Measurements from ENCODE around the gene RELCH.

The RELCH gene

DNA sequence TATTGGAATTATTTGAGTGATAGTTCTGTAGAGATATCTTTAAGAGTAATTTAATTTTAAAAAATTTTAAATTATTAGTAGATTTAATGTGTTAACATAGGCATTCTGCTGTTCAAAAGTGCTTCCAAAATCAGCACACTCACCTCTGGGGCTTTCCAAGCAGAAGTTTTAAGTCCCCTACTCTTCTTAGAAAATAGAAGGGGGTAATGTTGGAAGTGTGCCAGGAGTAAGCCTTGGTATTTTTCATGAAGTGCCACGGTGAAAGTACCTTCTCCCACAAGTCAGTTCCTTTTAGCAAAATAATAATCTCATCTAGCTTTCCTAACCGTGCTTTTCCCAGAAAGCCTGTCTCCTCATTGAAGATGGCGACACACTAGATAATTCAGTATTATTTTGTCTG lies 134.1 kb downstream of the RELCH start:
- DNase-seq (ENCODE audit: low spot score): no peak

DNA sequence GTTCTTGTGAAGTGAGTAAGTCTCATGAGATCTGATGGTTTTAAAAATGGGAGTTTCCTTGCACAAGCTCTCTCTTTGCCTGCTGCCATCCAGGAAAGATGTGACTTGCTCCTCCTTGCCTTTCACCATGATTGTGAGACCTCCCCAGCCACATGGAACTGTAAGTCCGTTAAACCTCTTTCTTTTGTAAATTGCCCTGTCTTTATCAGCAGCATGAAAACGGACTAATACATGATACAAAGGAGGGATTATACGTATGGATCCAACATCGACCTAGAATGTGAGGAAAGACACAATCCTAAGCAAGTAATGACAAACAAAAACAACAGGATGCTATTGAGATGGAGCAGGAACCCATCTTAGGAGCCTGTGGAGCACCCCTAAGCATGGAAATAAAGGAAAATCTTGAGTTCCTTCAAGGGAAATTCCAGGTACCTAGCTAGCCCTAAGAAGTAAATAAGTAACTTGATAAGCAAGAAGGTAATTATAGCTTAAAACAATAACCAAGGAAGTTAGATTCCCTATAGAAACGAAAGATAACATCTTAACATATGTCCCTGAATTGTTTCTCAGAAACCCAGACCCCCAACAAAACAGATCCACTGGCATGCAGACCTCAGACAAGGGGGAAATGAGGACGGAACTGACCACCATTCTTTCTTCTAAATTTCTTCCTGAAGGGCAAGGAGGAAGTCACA lies 136.6 kb downstream of the RELCH start:
- no peak for DNase-seq (ENCODE audit: low spot score)

DNA sequence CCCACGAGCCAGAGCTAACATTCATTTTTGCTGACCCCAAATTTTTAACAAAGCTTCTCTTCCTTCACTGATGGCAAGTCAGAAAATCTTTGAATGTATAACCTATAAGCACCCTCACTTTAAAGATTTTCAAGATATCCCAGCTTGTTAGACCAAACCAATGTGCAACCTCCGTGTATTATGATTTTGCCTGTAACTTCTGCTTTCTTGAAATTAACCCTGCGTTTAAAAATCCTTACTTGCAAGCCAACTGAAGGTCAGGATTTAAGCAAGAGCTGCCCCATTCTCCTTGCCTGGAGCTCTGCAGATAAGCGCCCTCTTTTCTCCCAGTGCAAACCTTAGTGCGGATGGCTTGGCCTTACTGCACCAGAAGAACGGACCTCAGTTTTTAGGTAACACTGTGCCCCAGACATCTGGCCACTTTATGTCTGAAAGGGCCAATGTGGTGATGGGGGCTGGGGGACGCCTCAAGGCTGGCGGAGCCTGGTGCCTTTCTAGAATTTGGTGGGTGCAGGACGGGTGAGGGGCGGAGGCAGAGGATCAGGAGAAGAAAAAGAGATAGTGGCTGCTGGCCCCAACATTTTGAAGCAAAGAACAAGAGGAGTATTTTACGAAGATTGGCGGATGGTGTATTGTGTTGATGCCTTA lies 137.2 kb downstream of the RELCH start:
- DNase-seq (ENCODE audit: low spot score): no peak

DNA sequence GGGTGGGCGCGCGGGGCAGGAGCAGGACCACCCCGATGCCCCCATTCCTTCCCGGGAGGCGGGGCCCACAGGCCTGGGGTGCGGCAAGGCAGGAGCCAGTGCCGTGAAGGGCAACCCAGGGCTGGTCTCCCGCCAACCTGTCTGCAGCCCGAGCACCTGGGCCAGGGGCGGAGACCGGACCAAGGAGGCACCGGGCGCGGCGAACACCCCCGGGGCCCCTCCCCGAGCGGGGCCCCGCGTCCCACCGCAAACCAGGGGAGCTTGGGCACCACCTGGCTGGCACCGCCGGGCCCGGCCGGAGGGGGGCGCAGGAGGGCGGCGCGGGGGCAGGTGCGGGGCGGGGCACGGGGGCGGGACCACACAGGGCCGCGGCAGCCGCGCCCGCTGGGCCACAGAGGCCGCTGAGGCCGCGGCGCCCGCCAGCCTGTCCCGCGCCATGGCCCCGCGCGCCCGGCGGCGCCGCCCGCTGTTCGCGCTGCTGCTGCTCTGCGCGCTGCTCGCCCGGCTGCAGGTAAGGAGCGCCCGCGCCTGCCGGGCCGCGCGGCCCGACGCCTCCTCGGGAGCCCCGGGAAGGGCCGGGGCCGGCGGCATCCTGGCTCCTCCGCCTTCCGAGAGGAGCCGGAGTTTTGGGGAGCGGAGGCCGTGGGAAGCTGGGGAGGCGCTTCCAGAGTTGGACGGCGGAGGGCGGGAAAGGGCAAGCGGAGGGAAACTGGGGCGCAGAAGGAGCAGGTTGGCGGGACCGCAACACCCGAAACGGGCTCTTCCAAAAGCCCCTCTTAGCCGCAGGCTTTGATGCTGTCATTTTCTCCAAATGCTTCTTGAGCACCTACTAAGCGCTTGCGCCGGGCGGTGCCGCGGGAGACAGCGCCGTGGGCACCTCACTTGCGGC lies 138.1 kb downstream of the RELCH start, which contains the start of gene TNFRSF11A:
Gene TNFRSF11A (plus strand): TSS at position 394 of the 889 bp plus-strand sequence. CDS start 43 bp downstream, at position 437.
- DNase-seq (ENCODE audit: low spot score): peak; percentile 92

DNA sequence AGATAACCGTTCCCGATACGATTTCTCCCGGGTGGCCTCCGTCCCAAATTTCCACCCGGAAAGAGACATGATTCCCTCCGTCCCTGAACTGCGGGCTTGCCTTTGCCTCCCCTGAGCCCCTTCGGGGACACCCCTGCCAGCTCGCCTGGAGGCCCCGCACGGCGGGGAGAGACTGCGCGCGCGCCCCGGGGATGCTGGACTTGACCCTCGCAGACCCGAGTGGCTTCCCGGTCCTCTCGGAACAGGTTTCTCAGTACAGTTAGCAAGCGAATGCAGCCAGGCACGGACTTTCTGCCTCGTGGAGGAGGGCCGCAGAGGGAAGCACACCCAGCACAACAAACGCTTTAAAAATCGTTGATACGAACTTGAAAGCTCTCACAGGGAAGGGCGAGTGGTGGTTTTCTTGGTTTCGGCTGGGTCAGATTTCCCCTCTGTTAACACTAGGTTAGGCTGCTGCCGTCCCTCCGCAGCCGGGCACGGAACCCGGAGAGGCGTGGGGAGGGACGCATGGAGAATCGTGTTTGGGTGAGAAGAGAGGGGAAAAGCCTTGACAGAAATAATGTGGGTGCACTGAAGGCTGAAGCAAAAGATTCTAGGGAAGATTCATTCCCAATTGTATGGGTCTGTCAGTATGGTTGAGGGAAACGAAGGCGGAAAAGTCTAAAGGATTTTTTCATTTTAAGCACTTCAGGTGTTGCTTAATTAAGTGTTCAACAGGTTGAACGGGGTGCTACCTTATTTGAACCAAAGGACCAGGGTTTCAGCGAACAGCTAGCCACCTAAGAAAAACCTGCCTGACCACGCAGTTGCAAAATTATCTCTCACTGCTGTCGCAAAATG lies 139.0 kb downstream of the RELCH start:
- DNase-seq (ENCODE audit: low spot score): no peak

DNA sequence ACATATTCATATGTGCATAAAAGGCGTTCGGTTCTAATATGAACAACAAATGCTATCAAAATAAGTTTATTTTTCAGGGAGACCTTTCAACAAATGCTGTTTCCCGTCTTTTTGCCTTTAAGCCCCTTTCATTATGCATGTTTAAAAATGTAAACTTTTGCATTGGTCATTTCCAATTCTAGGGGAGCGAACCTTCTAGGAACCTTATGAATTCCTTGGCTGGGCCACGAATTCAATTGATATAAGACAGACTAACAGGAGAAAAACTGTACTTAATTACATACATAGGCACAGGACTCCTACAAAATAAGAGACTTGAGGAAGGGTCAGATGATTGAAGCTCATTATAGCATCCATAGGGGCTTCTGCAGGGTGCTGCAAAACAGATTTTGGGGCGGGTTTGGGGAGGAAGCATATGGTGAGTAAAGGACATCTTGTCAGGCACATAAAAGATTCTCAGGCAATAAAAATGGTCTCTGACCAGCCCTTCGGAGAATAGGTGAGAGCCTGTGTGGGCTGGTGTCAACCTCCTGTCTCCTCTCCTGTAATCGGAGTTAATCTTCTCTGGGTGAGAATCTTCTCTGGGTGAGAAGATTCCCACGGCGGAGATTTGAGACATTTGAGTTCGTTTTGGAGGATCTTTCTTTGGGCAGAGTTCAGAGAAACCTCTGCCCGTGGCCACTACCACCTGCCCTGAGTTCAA lies 139.7 kb downstream of the RELCH start:
- DNase-seq (ENCODE audit: low spot score): no peak

DNA sequence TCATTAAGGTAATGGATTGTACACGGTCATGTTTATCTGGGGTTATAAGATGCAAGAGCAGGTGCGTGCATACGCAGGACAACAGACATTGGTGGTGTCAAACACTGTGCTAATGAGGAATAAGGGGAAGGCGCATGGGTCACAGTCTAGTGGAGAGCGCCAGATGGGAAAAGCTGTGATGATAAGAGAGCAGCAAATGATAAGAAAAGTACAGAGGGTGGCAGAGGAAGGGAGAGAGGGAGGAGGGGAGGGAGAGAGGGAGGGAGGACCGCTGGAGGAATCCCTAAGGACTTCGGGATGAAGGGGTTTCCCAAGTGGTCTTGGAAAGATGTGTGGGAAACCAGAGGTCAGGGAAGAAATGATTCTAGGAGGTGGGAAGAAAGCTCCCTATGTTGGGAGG lies 140.9 kb downstream of the RELCH start:
- no peak for DNase-seq (ENCODE audit: low spot score)

DNA sequence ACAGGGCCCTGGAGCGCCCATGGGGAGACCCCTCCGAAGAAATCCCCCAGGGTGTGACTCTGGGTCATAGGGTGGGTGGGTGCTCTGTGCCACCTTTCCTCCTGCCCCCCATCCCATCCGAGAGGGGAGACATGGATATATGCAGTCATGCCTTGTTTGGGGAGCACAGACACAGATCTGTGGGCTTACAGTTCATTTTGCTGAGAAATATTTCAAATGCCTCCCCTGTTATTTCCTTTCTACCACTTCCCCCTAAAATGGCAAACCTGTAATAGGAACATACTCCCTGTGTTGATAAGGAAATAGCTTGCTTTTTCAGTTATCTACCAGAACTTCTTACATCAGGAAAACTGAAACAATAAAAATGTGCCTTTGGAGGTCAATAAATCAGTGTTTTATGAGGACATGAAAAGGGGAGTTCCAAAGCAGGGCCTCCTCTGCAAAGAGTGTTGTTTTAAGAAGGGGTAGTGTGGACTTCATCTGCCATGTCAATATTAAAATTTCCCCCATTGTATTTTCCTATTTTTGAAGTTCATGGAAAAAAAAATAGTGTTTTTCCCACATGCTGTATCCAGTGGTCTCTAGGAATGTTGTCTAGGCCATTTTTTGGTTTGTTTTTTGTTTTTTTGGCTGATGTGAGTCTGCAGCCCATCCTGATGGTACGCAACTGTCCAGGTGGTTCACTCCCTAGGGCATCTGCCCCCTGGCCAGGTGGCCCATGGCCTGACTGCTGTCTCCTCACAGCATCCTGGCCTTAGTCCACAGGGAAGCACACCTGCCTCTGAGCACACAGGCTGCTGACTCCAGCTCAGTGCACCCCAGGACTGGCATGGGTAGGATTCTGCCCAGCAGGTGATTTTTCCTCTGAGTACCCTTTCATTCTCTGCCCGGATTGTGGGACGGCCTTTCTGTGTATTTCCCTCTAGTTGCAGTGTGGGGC lies 141.8 kb downstream of the RELCH start:
- no peak for DNase-seq (ENCODE audit: low spot score)

DNA sequence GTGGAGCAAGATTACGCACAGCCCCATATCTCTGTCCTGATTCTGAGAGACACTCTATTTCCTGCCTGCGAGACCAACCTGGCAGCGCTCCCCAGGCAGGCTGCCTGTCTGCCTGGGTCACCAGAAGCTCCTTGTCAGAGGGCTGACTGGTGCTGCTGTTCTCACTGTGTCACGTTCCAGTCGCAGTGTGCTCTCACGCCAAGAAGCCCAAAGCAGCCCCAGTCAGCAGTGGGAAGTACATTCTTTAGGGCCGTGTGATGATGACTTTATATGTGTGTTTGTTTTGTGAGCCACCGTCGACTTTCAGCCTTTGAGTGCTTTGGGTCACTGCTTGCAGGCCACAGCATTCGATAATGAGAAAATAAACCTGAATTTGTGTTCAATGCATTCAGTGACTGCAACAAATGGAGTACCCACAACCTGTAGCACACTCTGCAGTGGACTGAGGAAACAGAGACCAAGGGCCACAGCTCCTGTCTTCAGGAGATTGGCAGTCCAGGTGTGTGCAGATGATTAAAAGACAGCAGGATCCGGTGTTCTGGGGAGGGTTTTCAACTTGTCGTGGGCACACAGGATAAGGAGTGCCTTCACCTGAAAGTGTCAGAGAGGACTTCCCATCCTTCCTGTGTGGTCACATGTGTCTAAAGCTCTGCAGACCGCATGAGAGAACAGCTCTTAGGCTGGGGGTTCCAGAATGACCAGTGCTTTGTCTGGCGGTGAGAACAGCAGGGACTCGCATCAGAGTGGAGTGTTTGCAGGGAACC lies 142.8 kb downstream of the RELCH start:
- no peak for DNase-seq (ENCODE audit: low spot score)

DNA sequence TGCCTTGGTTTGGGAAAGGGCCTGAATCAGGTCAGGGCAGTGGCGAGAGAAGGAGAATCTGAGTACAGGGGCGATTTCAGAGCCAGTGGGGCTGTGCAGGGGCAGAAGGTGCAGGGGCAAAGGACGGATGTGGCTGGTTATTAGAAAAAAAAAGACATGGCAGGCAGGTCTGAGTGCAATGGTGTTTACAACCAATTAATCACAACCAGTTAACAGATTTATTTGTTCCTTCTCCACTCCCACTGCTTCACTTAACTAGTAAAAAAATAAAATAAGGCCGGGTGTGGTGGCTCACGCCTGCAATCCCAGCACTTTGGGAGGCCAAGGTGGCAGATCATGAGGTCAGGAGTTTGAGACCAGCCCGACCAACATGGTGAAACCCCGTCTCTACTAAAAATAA lies 143.6 kb downstream of the RELCH start:
- no peak for DNase-seq (ENCODE audit: low spot score)

DNA sequence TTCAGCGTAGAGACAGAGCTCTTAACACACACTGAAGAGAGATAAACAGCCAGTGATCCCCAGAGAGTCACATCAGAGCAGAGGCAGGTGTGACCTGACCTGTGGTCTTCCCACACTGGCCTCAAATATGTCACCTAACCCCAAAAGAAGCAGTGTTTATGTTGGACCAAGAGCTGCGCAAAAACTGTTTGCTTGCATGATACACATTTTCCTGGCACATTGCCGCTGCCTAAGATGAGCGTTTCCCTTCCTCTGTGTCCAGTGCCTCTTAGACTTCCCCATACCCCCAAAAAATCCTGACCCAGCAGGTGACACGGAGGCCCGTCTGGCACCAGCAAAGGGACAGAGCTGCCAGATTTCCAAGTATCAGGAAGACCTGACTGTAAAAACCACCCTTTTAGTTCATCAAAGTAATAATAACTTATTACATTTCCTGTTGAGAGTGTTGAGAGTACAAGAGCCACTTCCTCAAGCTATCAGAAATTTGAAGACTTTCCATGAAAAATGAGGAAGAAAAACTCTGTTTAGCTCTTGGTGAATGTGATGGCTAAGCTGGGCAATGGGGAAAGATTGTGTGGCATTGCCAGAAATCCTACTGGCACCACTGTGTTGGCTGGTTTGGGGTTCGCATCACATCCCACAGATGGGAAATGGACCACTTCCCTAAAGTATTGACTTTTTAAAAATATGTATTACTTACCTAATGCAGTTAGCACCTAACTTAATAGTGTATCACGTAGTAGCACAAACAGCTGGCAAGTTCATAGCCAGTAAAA lies 144.7 kb downstream of the RELCH start:
- no peak for DNase-seq (ENCODE audit: low spot score)

DNA sequence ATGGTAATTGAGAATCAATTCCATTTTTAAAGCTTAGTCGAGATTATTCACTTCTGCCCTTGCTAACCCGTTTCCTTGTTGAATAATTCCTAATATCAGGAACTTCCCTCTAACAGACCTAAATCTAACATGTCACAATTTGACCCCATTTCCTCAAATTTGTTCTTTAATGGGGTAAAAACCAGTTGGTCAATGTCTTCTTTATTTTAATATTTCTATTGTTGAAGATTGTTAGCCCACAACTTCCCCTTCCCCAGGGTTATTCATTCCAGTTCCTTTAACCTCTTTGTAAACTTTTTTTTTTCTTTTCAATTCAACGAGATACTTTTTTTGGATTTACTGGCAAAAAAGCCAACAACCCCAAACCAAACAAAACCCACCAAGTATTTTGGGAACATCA lies 145.4 kb downstream of the RELCH start:
- no peak for DNase-seq (ENCODE audit: low spot score)

DNA sequence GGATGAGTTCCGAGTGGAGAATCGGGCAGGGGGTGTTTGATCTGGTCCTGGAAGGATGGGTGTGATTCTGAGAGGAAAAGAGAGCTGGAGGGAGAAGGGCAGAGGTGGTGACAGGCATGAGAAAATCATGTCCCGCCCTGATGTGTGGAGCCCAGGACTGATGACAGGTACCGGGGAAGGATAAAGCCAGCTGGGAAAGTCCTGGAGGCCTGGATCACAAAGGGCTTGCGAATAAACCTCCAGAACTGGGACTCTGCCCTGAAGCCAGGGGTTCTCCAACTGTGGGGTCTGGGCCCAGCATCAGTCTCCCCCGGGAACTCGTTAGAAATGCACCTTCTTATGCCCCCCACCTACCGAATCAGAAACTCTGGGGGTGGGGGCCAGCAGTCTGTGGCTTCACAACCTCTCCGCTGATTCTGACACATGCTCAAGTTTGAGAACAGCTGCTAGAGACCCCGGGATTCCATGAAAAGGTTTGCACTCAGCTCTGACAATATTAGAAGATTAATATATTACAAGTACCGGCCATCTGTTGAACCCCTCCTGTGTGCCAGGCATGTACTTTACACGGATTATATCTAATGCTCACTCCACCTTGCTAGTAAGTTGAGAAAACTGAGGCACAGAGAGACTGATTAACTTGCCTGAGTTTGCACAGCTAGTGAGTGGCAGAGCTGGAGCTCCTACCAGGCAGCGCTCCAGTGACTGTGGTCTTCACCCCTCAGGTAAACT lies 146.1 kb downstream of the RELCH start:
- DNase-seq (ENCODE audit: low spot score): no peak

DNA sequence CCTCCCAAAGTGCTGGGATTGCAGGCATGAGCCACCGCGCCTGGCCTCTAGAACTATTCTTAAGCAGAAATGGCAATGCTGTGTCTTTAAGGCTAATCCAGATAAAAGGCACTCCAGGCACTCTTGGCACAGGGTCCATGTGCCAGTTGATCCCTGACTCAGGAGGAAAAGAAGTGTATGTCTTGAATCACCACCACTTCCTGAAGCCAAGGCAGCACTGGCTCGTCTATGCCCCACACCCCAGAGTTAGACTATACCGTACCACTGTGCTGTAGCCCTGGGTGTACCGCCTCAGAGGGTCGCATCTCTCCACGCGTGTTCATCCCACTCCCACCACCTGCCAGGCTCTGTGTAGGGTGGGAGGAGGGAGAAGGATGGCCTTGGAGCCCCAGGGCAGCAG lies 147.1 kb downstream of the RELCH start:
- no peak for DNase-seq (ENCODE audit: low spot score)

DNA sequence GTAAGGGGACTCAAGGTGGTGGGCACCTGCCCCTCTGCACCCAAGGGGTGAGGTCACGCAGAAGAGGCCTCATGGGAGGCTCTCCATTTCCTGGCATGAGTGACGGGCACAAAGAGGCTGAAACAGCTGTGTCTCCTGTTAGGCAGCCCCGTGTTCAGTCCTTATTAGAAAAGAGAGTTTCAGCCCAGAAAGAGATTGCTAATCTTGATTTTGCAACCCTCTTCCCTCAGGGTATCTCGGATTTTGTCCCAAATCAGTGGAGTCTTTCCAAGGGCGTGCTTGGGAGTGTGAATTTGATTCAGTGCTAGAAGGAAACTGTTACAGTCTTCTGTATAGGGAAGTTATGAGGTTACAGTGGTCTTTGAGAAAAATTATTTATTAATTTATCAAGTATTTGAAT lies 148.4 kb downstream of the RELCH start:
- DNase-seq (ENCODE audit: low spot score): no peak

DNA sequence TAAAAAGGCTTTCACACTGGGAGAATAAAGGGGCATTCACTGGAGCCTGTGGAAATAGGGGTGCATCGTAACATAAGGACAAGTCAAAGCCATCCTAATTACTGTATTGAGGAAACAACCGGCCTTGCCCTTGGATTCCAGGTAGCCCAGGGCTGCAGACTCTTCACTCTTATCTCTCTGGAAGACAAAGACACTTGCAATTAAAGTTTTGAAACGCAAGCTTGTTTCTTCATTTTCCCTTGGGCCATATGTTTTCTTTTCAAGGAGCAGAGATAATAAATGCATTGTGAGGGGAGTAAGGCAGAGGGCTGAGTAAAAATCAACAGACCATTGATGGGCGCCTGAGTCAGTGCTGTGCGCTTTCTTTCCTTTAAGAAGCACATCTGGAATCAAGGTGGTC lies 149.6 kb downstream of the RELCH start:
- no peak for DNase-seq (ENCODE audit: low spot score)

DNA sequence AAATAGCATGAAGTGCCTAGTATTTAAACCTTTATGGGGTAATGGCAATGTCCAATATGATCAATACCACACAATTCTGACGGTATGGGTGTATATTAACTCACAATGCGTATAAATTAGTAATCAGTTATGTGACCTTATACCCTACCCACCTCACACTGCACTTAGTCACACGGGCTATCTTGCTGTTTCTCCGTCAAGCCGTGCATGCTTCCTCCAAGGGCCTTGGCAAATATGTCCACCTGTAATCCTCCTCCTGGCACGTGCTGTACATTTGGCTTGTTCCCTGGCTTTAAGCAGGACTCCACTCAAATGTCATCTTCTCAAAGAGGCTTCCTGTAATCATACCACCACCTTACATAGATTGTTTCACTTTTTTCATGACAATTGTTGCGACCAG lies 150.3 kb downstream of the RELCH start:
- DNase-seq (ENCODE audit: low spot score): no peak
